ENCODE measurements around the gene VPS18.

The VPS18 gene

DNA sequence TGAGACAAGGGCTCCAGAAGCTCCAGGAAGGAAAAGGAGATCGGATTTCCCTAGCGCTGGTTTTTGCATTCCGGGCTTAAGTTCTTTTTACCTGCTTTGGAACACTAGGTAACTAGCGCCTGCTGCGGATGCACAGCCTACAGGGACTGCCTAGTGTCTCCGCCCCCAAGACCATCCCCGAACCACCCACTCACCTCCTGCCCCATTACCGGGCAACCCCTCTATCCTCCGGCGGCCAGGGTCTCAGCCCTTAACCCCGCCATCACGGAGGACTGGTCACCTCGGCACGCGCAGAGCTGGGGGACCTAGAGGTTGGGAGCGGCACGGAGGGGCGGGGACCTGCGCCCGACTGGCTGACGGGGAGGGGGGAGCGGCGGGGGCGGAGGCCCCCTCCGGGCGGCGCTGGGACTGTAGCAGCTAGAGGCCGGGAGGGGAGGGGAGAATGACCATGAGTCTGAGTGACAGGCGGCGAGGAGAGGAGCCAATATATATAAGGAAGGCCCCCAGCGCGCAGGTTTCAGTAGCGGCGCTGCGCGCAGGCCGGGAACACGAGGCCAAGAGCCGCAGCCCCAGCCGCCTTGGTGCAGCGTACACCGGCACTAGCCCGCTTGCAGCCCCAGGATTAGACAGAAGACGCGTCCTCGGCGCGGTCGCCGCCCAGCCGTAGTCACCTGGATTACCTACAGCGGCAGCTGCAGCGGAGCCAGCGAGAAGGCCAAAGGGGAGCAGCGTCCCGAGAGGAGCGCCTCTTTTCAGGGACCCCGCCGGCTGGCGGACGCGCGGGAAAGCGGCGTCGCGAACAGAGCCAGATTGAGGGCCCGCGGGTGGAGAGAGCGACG lies 34.8 kb downstream of the VPS18 start, which contains the start of gene DLL4:
Gene DLL4, plus strand, starts transcription at position 520 of the 839 bp plus-strand sequence. CDS start 329 bp downstream, outside the sequence.
- H3K27me3 ChIP-seq (ENCODE audit: control insufficient read depth in 3 of 3, insufficient read depth in 3 of 3, low read depth in 1 of 3, low read length in 3 of 3), result peaks cover 49 to 94% (median 89%) of the 10 kb centered on the region in 3 experiments
- no peak within 1 kb of the TSS for H4K91ac ChIP-seq (ENCODE audit: low read depth, low read length, poor library complexity)
- peaks cover 32 to 51% of the 10 kb centered on the region in 2 donors for H3K4me1 ChIP-seq (ENCODE audit: control insufficient read depth in 2 of 2, insufficient read depth in 1 of 2, low read depth in 1 of 2, low read length in 2 of 2)
- H3K4ac ChIP-seq (ENCODE audit: low read length), result no peak within 1 kb of the TSS
- no peak within 1 kb of the TSS for H2BK120ac ChIP-seq (ENCODE audit: low read depth, low read length)
- H2BK15ac ChIP-seq (ENCODE audit: low read length), result no peak within 1 kb of the TSS
- peak within 1 kb of the TSS; percentile 88 for H2AFZ ChIP-seq (ENCODE audit: low read length)
- peak within 1 kb of the TSS; percentile 59 for H3K18ac ChIP-seq (ENCODE audit: low read length)
- no peaks in the 10 kb centered on the region for H3K79me1 ChIP-seq (ENCODE audit: low read depth, low read length)
- H2BK5ac ChIP-seq (ENCODE audit: low read length), result peak within 1 kb of the TSS; percentile 40
- H2AK5ac ChIP-seq (ENCODE audit: low read depth, low read length), result peak within 1 kb of the TSS; percentile 14
- peak within 1 kb of the TSS; percentile 91 for H3K4me2 ChIP-seq (ENCODE audit: insufficient read depth, low read length, poor library complexity, severe bottlenecking)
- no peak for DNase-seq (ENCODE audit: low spot score)
- H3K23ac ChIP-seq (ENCODE audit: low read depth, low read length, poor library complexity), result peak within 1 kb of the TSS; percentile 82
- H2BK12ac ChIP-seq (ENCODE audit: low read length), result peak within 1 kb of the TSS; percentile 48
- peaks cover 0 to 3% of the 10 kb centered on the region in 2 donors for H3K9me3 ChIP-seq (replicated peaks in 1 of 2; ENCODE audit: control insufficient read depth in 2 of 2, insufficient read depth in 1 of 2, low read depth in 1 of 2, low read length in 2 of 2)
- peak within 1 kb of the TSS; percentile 66 for H3K9ac ChIP-seq (ENCODE audit: low read depth, low read length, poor library complexity)
- H3K36me3 ChIP-seq (replicated peaks in 1 of 2; ENCODE audit: control insufficient read depth in 2 of 2, insufficient read depth in 2 of 2, low read length in 2 of 2), result no peaks in the 10 kb centered on the region
- H3K27ac ChIP-seq (replicated peaks; ENCODE audit: low read length), result no peak within 1 kb of the TSS
- peak within 1 kb of the TSS; percentile 37 to 73 for H3K4me3 ChIP-seq (ENCODE audit: low read length in 2 of 2)
- no peak within 1 kb of the TSS for H3K14ac ChIP-seq (ENCODE audit: low read length)
- H4K8ac ChIP-seq (ENCODE audit: low read depth, low read length), result no peak within 1 kb of the TSS
- no CpG with 5 or more reads among the region's 71 CpGs for WGBS, 2 donors (ENCODE audit: extremely low coverage in 2 of 2, insufficient read length in 2 of 2, insufficient replicate concordance in 1 of 2)

GRCh38 chr15:40929660-40930429 lies 35.6 kb downstream of the VPS18 start:
- Histone ChIP-seq H3K23ac (ENCODE audit: low read depth, low read length, poor library complexity) (peak overlapping the region; percentile 82), H3K4me1 (ENCODE audit: control insufficient read depth in 2 of 2, insufficient read depth in 1 of 2, low read depth in 1 of 2, low read length in 2 of 2) (peaks cover 32 to 51% of the 10 kb centered on the region in 2 donors), H3K18ac (ENCODE audit: low read length) (peak overlapping the region; percentile 59), H3K36me3 (replicated peaks in 1 of 2; ENCODE audit: control insufficient read depth in 2 of 2, insufficient read depth in 2 of 2, low read length in 2 of 2) (no peaks in the 10 kb centered on the region), H2BK15ac (ENCODE audit: low read length) (no peak overlapping the region), H3K4me2 (ENCODE audit: insufficient read depth, low read length, poor library complexity, severe bottlenecking) (peak overlapping the region; percentile 91), H3K9me3 (replicated peaks in 1 of 2; ENCODE audit: control insufficient read depth in 2 of 2, insufficient read depth in 1 of 2, low read depth in 1 of 2, low read length in 2 of 2) (peaks cover 0 to 3% of the 10 kb centered on the region in 2 donors), H4K8ac (ENCODE audit: low read depth, low read length) (no peak overlapping the region), H2AFZ (ENCODE audit: low read length) (peak overlapping the region; percentile 88), H3K4me3 (ENCODE audit: low read length in 2 of 2) (peak overlapping the region; percentile 37 to 67), H2AK5ac (ENCODE audit: low read depth, low read length) (peak overlapping the region; percentile 14), H3K9ac (ENCODE audit: low read depth, low read length, poor library complexity) (peak overlapping the region; percentile 66), H3K27me3 (ENCODE audit: control insufficient read depth in 3 of 3, insufficient read depth in 3 of 3, low read depth in 1 of 3, low read length in 3 of 3) (peaks cover 49 to 87% (median 82%) of the 10 kb centered on the region in 3 experiments), H3K14ac (ENCODE audit: low read length) (no peak overlapping the region), H2BK12ac (ENCODE audit: low read length) (peak overlapping the region; percentile 48), H3K4ac (ENCODE audit: low read length) (no peak overlapping the region), H3K27ac (replicated peaks; ENCODE audit: low read length) (no peak overlapping the region), H3K79me1 (ENCODE audit: low read depth, low read length) (no peaks in the 10 kb centered on the region), H2BK5ac (ENCODE audit: low read length) (no peak overlapping the region), H4K91ac (ENCODE audit: low read depth, low read length, poor library complexity) (no peak overlapping the region), H2BK120ac (ENCODE audit: low read depth, low read length) (no peak overlapping the region)
- WGBS, 2 donors (ENCODE audit: extremely low coverage in 2 of 2, insufficient read length in 2 of 2, insufficient replicate concordance in 1 of 2), result no CpG with 5 or more reads among the region's 56 CpGs
- no peak for DNase-seq (ENCODE audit: low spot score)

DNA sequence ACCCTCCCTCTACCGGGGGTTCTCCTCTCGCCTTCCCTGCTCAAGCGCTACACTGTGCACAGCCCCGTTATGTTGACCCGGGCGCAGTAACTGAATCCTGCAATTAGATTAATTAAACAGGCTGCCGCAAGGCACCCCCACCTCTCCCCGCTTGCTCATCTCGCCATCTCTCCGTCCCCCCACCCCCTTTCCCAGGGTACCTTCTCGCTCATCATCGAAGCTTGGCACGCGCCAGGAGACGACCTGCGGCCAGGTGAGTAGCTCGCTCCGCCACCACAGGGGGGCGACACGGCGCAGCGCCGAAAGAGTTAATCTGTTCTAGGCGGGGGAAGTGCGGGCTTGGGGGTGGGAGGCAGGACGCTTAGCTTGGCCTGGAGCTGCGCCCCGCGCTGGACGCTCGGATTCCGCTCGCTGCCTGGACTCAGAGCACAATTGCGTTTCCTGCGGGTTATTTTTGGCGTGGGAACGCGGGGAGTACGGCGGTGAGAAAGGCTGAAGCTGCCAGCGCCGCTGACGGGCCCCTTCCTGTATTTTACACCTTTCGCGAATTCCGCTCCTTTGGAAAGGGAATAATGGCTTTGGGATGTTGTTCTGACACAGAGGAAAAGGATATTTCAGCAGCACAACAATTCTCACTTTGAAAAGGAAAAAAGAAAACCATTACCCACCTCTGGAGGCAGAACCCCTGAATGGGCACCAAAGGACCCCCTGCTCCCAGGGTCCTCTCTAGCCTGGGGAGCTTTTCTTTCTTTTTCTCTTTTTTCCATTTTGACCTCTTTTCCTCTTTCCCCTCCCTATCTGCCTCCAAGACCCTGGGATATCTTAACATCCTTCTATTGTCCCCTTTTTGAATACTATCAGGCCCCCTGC lies 36.4 kb downstream of the VPS18 start:
- H3K4me3 ChIP-seq (ENCODE audit: low read length in 2 of 2), result peak overlapping the region in 1 of 2 donors; percentile 1
- H2AFZ ChIP-seq (ENCODE audit: low read length), result peak overlapping the region; percentile 68
- no peak overlapping the region for H2BK5ac ChIP-seq (ENCODE audit: low read length)
- H2AK5ac ChIP-seq (ENCODE audit: low read depth, low read length), result peak overlapping the region; percentile 29
- DNase-seq (ENCODE audit: low spot score), result no peak
- H3K18ac ChIP-seq (ENCODE audit: low read length), result no peak overlapping the region
- H2BK120ac ChIP-seq (ENCODE audit: low read depth, low read length), result no peak overlapping the region
- H3K14ac ChIP-seq (ENCODE audit: low read length), result no peak overlapping the region
- no CpG with 5 or more reads among the region's 46 CpGs for WGBS, 2 donors (ENCODE audit: extremely low coverage in 2 of 2, insufficient read length in 2 of 2, insufficient replicate concordance in 1 of 2)
- H3K79me1 ChIP-seq (ENCODE audit: low read depth, low read length), result no peaks in the 10 kb centered on the region
- H3K27me3 ChIP-seq (ENCODE audit: control insufficient read depth in 3 of 3, insufficient read depth in 3 of 3, low read depth in 1 of 3, low read length in 3 of 3), result peaks cover 43 to 79% (median 74%) of the 10 kb centered on the region in 3 experiments
- H3K23ac ChIP-seq (ENCODE audit: low read depth, low read length, poor library complexity), result no peak overlapping the region
- H4K91ac ChIP-seq (ENCODE audit: low read depth, low read length, poor library complexity), result no peak overlapping the region
- peaks cover 0 to 3% of the 10 kb centered on the region in 2 donors for H3K9me3 ChIP-seq (replicated peaks in 1 of 2; ENCODE audit: control insufficient read depth in 2 of 2, insufficient read depth in 1 of 2, low read depth in 1 of 2, low read length in 2 of 2)
- no peaks in the 10 kb centered on the region for H3K36me3 ChIP-seq (replicated peaks in 1 of 2; ENCODE audit: control insufficient read depth in 2 of 2, insufficient read depth in 2 of 2, low read length in 2 of 2)
- no peak overlapping the region for H3K4ac ChIP-seq (ENCODE audit: low read length)
- no peak overlapping the region for H2BK15ac ChIP-seq (ENCODE audit: low read length)
- no peak overlapping the region for H4K8ac ChIP-seq (ENCODE audit: low read depth, low read length)
- no peak overlapping the region for H3K27ac ChIP-seq (replicated peaks; ENCODE audit: low read length)
- H2BK12ac ChIP-seq (ENCODE audit: low read length), result no peak overlapping the region
- H3K4me1 ChIP-seq (ENCODE audit: control insufficient read depth in 2 of 2, insufficient read depth in 1 of 2, low read depth in 1 of 2, low read length in 2 of 2), result peaks cover 29 to 50% of the 10 kb centered on the region in 2 donors
- H3K9ac ChIP-seq (ENCODE audit: low read depth, low read length, poor library complexity), result no peak overlapping the region
- H3K4me2 ChIP-seq (ENCODE audit: insufficient read depth, low read length, poor library complexity, severe bottlenecking), result peak overlapping the region; percentile 51
